T47D (cell line): Measurements from ENCODE around the gene PRL.

Experiments used
- DNase-seq, 2 experiments: peaks; one replicate each; pipeline versions ENCODE4 v3.0.0 to v3.0.0-alpha.2; 2011 to 2012; ENCODE audit warnings: low read depth in 1 of 2, low spot score in 1 of 2
- JUND ChIP-seq: IDR thresholded peaks from 2 replicates; pipeline ENCODE4 v1.6.1; 2012; ENCODE audit warnings: low read depth
- in situ Hi-C: cut with HindIII; loops from 2 replicates; pipeline ENCODE4 v1.10.0; 2016; ENCODE audit warnings: low sequenced_read_pairs, low pct_unique_long_range_greater_than_20kb

PRL gene

DNA sequence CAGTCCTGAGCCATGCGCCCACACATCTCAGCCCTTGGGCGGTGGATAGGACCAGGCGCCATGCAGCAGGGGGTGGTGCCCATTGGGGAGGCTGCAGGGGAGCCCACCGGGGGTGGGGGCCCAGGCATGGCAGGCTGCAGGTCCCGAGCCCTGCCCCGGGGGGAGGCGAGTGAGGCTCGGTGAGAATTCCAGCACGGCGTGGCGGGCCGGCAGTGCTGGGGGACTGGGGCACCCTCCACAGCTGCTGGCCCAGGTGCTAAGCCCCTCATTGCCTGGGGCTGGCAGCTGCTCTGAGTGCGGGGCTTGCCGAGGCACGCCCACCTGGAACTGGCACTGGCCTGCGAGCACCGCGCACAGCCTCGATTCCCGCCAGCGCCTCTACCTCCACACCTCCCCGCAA is 21.6 kb upstream of the PRL start:
- DNase-seq = no peak
- no peak for TF ChIP-seq JUND
- in situ Hi-C loops = no loop called here

DNA sequence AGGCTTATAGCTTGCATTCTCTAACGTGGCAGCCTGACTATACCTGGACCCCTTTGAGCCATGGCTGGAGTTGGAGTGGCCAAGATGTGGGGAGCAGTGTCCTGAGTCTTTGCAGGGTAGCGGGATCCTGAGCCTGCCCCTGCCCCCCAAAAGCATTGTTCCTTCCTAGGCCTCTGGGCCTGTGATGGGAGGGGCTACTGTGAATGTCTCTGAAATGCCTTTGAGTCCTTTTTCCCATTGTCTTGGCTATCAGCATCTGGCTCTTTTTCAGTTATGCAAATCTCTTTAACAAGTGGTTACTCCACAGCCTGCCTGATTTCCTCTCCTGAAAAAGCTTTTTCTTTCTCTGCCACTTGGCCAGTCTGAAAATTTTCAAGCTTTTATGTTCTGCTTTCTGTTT is 17.0 kb upstream of the PRL start:
- no peak for TF ChIP-seq JUND

DNA sequence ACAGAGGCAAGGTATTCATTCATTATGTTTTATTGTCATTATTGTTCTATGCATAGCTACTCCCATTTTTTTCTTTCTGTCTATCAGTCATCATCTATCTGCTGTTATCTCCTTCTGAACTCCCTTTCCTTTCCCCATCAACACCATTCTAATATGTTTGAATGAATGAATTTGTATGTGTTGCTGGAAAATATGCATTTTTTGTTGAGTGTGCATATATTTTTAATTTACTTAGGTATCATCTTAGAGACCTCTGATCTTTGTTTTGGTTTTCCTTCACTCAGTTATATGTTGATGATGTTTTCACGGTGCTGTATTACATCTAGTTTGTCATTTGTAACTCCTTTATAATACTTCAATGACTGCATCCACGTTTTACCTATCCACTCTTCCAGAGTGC is 12.1 kb upstream of the PRL start:
- in situ Hi-C loops = no loop called here
- DNase-seq = no peak
- no peak for TF ChIP-seq JUND

More for the DNA sequence above, 17.0 kb upstream of the PRL start:
- no peak for DNase-seq
- in situ Hi-C loops = no loop called here

DNA sequence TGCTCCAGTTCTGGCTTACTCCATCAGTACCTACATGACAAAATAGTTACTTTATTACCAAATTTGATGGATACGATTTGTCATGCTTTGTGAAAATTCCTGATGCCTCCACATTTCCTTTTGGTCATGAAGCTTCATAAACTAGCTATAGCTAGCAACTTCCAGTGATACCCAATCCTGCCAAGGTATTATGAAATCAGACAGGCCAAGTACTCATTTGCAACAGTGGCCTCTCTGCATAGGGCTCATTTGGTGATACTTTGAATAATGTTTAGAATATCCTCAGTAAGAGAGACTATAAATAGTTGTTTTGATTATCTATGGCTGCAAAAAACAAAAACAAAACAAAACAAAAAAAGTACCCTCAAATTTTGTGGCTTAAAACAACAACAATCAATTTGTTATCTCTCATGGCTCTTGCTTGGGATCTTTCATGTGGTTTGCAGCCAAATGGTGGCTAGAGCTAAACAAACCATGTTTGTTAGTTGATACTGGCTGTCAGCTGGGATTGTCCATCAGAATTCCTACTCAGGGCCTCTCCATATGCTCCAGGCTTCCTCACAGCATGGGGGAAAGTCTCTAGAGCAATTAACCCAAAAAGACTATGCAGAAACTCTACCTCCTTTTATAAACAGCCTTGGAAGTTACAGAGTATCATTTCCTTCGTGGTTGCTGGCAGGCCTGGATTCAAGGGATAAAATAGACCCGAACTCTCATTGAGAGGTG is 10.1 kb upstream of the PRL start:
- in situ Hi-C loops = no loop called here
- TF ChIP-seq JUND = no peak
- DNase-seq = no peak

DNA sequence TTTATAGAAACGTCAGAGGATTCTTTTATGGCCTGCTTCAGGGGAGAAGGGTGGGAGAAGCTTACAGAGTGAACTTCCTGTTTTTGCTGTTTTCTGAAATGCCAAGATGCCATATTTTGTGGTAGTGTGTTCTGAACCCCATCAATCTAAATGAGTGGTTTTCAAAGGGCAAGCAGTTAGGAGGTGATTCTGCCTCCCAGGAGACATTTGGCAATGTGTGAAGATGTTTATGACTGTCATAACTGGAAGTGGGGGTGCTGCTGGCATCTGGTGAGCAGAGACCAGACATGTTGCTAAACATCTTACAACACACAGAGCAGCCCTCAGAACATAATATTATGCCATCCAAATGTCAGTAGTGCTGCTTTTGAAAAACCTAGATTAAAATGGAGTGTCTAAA is 6.0 kb upstream of the PRL start:
- in situ Hi-C loops = no loop called here
- TF ChIP-seq JUND = no peak
- DNase-seq = no peak

DNA sequence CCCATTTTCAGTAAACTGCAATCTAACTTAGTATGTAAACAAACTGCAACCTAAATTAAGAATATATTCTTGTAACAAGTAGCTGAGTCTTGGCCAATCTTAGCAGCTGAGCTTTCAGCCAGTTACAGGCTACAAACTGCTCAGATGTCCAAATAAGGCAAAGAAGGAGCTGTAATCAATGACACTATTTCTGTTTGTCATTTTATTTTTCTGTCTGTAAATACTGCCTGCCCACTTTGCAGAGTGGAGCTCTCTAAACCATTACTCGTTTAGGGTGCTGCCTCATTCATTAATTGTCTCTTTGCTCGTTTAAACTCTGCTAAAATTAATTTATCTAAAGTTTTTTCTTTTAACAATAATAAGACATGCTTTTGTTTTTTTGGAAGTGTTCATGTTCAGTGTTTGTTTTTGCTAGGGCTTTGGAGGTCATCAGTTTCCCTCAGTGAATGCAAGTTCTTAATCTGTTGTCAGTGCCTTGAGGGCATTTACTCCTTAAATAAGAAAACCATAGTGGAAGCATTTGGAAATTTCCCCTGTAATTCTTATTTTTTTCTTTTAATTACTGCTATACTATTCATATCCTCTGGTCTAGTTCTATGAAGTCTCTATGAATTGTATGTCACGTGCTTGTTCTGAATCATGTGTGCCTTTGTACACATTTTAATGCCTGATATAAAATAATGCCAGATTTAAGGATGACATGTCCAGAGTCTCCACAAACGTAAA is 3.6 kb upstream of the PRL start:
- in situ Hi-C loops = no loop called here
- no peak for TF ChIP-seq JUND
- DNase-seq = no peak

DNA sequence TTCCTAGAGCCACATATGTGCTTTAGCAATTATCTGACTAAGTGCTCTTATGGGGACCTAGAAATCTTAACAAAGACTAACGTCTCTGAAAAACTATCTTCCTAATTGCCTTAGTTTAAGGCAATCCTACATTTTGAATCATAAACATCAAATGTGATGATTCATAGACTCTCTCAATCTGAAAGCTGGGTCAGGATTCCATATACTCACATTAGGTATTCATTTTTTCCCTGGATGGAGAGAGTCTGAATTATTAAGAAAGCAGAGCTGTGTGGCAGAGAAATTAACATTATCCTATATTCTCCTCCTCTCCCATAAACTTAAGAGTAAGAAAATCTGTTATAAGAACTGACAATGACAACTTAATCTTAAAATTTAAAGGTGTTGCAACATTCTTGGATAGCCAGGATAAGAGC is 1.6 kb upstream of the PRL start:
- no peak for TF ChIP-seq JUND
- in situ Hi-C loops = no loop called here
- DNase-seq = no peak

DNA sequence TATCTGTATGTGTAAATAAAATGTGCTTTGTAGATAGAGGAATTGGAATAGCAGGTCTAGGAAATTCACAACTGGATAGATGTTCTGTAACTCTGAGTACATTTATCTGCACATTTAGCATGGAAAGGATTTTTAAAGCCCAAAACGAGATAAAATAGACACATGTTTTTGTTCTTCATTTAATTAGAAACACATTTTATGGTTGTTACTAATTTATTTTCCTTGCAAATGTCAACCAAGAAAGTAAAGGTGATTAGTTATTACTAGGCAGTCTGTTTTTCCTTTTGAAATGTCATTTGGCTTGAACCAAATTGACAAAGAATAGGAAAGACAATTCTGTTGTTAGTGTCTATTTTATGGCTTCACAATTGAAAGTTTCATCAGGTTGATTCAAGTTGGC is 769 bp downstream of the PRL start:
- in situ Hi-C loops = no loop called here
- no peak for DNase-seq
- no peak for TF ChIP-seq JUND

DNA sequence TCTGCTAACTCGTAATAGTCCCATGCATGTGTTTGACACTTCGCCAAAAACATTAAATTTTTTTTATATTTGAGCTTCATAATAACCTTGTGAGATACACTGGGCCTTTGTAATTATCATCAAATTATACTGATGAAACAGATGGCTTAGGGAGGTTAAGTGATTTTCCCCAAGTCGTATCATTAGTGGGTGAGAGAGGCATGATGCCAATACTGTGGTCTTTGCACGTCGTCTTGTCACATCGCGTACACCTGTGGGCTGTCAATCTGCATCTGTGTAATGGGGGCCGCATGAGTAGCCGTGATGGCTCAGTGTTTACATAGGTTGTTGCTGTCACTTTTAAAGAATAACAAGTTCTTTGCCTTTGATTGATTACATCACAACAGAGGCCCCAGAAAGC is 1.7 kb downstream of the PRL start:
- TF ChIP-seq JUND = no peak
- no peak for DNase-seq
- in situ Hi-C loops = no loop called here

DNA sequence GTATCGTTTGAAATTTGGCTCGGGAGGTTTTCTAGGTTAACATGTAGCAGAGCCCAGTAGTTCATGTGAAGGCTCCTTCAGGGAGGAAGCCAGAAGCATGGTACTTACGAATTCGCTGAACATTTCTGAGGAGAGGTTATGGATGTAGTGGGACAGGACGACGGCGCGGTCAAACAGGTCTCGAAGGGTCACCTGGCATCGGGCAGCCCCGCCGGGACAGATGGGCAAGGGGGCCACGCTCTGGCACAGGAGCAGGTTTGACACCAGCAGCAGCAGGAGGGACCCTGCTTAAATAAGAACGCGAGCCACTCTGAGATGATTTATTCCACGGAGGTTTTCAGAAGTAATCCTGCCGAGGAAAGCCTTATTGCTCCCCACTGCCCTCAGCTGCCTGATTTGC is 2.5 kb downstream of the PRL start:
- in situ Hi-C loops = no loop called here
- TF ChIP-seq JUND = no peak
- DNase-seq = no peak

DNA sequence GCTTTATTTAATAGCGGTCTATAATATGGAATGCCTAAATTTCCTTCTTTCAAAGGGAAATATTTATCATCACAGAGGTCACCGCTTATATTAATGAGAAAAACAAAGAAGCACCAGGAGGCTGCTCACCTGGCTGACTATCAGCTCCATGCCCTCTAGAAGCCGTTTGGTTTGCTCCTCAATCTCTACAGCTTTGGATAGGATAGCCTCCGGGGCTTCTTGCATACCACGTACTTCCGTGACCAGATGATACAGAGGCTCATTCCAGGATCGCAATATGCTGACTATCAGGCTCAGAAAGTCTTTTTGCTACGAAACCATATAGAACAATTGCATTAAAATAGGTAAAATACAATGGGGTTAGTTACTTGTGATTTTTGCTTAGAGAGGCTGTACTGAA is 6.8 kb downstream of the PRL start:
- no peak for DNase-seq
- in situ Hi-C loops = no loop called here

DNA sequence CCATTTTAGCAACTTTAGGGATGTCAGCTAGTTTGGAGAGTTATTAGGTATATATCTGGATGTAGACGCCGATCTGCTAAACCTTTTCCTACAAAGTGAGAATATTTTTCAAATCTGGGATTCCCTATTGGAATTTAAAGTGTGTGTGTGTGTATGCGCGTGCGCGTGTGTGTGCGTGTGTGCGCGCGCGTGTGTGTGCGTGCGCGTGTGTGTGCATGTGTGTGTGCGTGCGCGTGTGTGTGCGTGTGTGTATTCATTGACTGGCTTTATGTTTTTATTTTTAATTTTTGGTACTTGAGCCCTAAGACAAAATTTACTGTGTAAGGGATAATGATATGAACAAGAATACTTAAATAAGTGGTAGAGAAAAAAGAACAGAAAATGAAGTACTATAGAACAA is 8.1 kb downstream of the PRL start:
- DNase-seq = no peak
- in situ Hi-C loops = no loop called here
- TF ChIP-seq JUND = no peak

More for the DNA sequence above, 6.8 kb downstream of the PRL start:
- no peak for TF ChIP-seq JUND

DNA sequence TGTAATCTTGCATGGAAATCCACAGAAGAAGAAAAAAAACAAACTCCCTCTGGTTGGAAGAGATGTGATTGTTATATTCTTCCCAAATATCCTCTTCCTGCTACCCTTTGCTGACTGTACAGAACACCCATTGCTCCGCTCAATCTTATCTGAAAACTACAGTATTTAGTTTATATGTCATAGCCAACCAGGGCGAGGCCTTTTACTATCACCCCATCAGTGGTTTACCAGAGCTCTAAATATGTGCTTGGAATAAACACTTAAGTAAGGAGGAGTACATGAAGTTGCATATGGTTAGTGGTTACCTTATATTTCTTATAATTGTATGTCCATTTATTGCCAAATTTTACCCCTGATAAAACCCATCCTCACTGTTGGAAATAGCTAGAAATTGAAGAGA is 12.2 kb downstream of the PRL start:
- DNase-seq = no peak
- in situ Hi-C loops = no loop called here
- TF ChIP-seq JUND = no peak
